ENCODE measurements around the gene MAST1.
"Not testable (repeated sequence)": the region's sequence is repeated elsewhere in the genome, so short reads cannot be mapped to it uniquely, and the experiment has no call there.

The MAST1 gene

GRCh38 chr19:12801466-12802266 lies 36.6 kb upstream of the MAST1 start, which contains the start of the genes PRDX2 and THSD8:
Gene PRDX2, minus strand, starts transcription at chr19:12801800. Its CDS starts 539 bp downstream, at chr19:12801261.
Gene THSD8, plus strand, starts transcription at chr19:12802069. Its CDS starts 3 bp downstream, at chr19:12802072.
- peak; percentile 61 for DNase-seq (ENCODE audit: low read depth)

GRCh38 chr19:12802267-12803106 lies 35.8 kb upstream of the MAST1 start:
- no peak for DNase-seq (ENCODE audit: low read depth)

- no peak for DNase-seq (ENCODE audit: low read depth)
Observed at GRCh38 chr19:12804051-12804450, 34.3 kb upstream of the MAST1 start.

GRCh38 chr19:12806242-12807081 lies 31.9 kb upstream of the MAST1 start, which contains the start of gene RNASEH2A:
Gene RNASEH2A, plus strand, starts transcription at chr19:12806584. Its CDS starts 90 bp downstream, at chr19:12806674.
- DNase-seq (ENCODE audit: low read depth), result peak; percentile 80

- DNase-seq (ENCODE audit: low read depth), result no peak
Observed at GRCh38 chr19:12815088-12815487, 23.2 kb upstream of the MAST1 start.

- DNase-seq (ENCODE audit: low read depth), result not testable (repeated sequence)
Observed at GRCh38 chr19:12817188-12817587, 21.1 kb upstream of the MAST1 start.

- DNase-seq (ENCODE audit: low read depth), result not testable (repeated sequence)
Observed at GRCh38 chr19:12817810-12818209, 20.5 kb upstream of the MAST1 start.

GRCh38 chr19:12821761-12822160 lies 16.6 kb upstream of the MAST1 start:
- DNase-seq (ENCODE audit: low read depth), result no peak

GRCh38 chr19:12825254-12826131 lies 12.8 kb upstream of the MAST1 start:
- no peak for DNase-seq (ENCODE audit: low read depth)

- DNase-seq (ENCODE audit: low read depth), result no peak
Observed at GRCh38 chr19:12828494-12828893, 9.8 kb upstream of the MAST1 start.

- DNase-seq (ENCODE audit: low read depth), result no peak
Observed at GRCh38 chr19:12833418-12833737, 4.9 kb upstream of the MAST1 start.

- DNase-seq (ENCODE audit: low read depth), result no peak
Observed at GRCh38 chr19:12833738-12834565, 4.4 kb upstream of the MAST1 start.

- DNase-seq (ENCODE audit: low read depth), result no peak
Observed at GRCh38 chr19:12834566-12834943, 3.8 kb upstream of the MAST1 start, which contains the start of gene RTBDN. Gene RTBDN, minus strand, starts transcription at chr19:12834579. Its CDS starts 4,600 bp downstream, at chr19:12829979.

GRCh38 chr19:12834976-12835757 lies 3.1 kb upstream of the MAST1 start:
- DNase-seq (ENCODE audit: low read depth), result no peak

- DNase-seq (ENCODE audit: low read depth), result no peak
Observed at GRCh38 chr19:12836529-12836863, 1.8 kb upstream of the MAST1 start.

- DNase-seq (ENCODE audit: low read depth), result no peak
Observed at GRCh38 chr19:12837225-12837624, 1.1 kb upstream of the MAST1 start.

GRCh38 chr19:12838886-12839756 lies 806 bp downstream of the MAST1 start:
- DNase-seq (ENCODE audit: low read depth), result no peak

Data from activated T-helper 9 cell treated with anti-CD3 and anti-CD28 coated beads, Interleukin-2, amount 50 U/mL, for 16 hours (primary cell).